ENCODE results near the gene PTPRK.
"Not testable (repeated sequence)": the region's sequence is repeated elsewhere in the genome, so short reads cannot be mapped to it uniquely, and the experiment has no call there.

Gene PTPRK

DNA sequence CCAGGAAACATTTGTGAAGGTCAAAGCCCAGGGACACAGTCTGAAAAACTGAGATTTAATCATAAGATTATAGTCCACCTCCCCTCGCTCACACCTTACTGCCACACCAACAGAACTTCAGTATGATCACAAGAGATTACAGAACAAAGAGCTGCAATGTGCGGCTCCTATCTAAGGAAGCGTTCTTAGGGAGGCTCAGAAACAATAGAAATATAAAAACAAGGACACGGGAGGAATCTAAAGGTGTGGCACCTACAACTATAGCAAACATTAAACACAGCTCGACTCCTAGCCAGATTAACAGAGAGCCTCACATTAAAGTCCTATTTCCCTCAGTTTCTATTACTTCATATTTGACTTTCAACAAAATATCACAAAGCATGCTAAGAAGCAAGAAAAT is 579.2 kb downstream of the PTPRK start:
- no peak for DNase-seq

DNA sequence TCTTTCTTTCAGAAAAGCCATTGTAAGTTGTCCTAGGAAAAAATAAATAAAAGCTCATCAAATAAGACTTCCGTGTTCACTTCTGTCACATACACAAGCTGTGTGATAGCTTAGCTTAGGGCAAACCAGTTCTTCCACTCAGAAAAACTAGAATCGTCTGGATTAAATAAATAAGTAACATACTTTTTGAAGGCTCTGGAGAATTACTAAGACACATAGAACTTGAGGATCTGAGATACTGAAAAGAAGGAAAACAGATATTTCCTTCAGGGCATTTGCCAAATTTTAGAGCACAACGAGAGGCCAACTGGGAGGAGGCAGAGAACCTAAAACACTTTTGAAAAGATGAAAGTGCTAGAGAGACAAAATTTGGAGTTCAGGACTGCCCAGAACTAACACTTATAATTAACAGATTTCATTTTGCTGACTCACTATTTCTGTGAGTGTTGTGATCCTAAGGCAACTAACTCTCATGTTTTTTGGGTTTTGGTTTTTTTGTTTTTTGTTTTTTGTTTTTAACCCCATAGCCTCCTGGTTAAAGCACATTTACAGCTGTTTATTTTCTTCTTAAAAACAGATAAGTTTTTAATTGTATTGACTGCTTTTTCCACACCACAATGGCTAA is 580.8 kb downstream of the PTPRK start:
- no peak for DNase-seq

DNA sequence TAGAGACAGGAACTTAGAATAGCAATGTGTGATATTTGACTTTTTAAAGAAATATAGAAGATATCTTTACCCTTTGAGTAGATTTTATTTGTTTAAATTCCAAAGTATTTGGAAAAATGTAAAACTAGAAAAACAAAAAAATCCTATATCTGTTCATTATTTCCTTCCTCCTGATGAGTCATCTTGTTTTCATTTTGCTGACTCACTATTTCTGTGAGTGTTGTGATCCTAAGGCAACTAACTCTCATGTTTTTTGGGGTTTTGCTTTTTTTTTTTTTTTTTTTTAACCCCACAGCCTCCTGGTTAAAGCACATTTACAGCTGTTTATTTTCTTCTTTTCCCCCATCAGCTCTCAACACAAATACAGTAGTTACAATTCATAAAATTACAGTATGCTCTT is 581.7 kb downstream of the PTPRK start:
- DNase-seq: no peak

DNA sequence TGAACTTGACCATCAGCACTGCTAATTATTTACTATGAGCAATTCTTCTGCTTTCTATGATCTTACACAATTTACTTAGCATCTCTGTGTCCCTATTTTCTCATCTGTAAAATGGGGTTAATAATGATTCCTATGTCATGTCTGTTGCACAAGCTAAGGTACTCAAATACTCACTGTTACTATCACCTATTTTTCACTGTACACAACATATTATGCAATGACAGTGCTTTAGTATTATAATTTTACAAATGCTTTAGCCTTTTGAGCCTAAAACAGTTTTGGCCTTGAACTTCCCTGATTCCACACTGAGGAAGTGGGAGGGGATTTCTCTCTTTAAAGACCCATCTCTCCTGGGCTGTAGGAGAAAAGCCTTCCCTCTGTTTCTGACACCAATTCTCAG is 582.7 kb downstream of the PTPRK start:
- no peak for DNase-seq

DNA sequence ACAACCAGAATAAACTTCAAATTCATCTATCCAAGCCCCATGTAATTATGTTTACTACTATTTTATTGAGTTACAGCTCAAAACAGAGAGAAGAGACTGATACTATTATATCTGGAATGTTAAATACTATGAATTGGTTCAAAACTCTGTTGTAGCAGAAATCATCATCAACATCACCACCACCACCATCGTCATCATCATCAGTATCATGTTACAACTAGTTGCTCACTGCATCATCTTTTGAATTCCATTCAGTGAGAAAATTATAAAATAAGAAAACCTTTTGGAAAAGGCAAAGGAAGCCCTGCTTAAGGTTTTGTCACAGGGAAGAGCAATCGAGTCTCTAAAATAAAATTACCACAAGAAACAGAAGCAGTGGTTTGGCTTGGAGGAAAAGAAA is 583.3 kb downstream of the PTPRK start:
- DNase-seq: no peak

DNA sequence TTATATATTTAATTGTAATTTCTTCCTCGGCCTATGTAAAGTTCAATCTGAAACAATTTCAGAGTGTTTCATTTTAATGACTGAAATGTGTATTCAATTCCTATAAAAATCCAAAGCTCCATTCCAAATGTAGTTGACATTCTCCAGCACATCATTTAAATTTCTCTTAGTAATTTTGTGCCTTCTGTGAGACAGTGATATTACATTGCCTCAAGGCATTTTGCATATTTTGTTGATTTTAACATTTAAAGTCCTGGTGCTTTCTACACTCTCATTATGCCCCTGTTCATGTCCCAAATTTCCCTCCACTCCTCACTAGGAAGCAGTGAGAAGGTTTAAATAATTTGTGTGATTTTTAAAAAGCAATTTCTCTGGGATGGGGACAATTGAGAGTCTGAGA is 585.4 kb downstream of the PTPRK start:
- no peak for DNase-seq

DNA sequence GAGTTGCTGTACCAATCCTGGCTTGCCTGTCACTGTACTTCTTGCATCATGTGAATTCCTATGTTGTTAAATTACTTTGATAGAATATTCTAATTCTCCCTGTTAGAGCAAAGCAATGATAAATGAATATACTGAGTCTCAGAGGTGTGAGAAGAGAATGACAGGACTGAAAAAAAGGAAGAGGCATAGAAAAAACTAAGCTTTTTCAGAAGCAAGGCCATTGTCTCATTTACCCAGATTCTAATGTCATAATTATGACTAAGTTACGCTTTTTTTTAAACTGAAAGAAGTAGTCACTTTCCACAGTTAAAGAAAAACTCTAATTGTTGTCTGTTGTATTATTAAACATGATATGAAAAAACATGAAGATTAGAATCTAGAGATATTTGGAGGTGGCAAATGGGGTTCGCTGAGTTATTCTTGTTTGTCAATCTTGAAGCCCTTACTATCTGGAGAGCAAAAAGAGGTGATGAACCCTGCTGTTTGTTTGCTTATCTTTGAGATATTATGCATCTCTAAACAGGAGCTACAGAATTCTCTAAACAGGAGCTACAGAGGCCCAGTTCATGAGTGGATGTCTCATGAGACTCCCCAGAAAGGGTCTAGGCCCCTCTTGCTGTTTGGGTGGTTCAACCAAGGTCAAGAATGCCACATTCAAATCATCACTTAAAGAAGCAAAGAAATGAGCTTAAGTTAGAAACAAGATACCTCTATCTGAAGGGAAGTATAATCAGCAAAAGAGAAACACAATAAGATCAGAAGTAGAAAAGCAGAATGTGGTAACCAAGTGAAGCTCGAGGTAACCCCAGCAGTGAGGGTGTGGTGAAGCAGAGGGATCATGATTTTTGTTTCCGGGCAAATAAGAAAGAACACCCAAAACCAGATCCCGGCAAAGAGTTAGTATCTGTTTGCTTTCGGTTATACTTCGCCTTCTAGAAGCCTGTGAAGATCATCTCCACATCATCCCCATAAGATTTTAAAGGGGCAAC is 586.3 kb downstream of the PTPRK start:
- peak; percentile 22 for DNase-seq

DNA sequence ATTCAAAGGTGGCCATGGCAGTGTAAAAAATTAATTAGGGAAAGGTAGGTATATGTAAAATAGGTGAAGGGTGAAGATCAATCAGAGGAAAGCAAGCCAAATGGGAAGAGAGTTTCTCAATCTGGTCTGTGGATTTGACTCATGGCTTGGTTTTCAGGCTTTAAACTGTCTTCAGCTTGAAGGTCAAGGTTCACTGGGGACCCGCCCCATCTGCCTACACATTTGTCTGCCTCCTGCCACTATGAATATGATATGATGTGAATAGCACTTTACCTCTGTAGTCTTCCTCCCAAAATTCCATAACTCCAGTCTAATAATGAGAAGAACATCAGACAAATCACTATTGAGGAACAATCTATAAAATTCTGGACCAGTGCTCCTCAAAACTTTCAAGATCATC is 587.3 kb downstream of the PTPRK start:
- DNase-seq: no peak

DNA sequence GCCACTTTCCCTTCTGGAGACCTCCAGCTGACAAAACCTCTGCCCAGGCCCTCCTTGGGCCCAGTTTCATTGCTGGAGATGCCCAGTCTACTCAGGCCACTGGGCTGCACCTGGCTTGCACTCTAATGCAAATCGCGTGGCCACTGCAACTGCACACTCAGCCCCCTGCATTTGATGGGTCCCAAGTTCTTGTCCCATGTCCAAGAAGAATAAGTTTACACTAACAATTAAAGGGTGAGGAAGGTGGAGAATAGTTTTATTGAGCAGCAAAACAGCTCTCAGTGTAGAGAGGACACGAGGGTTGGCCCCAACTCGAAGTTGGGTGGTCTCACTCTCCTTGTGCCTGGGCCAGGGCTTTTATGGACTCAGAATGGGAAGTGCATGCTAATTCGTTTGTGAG is 587.7 kb downstream of the PTPRK start:
- DNase-seq: no peak

DNA sequence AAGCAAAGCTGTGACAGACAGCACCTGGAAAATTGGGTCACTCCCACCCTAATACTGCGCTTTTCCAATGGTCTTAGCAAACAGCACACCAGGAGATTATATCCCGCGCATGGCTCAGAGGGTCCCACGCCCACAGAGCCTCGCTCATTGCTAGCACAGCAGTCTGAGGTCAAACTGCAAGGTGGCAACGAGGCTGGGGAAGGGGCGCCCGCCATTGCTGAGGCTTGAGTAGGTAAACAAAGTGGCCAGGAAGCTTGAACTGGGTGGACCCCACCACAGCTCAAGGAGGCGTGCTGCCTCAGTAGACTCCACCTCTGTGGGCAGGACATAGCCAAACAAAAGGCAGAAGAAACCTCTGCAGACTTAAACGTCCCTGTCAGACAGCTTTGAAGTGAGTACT is 594.0 kb downstream of the PTPRK start:
- DNase-seq: not testable (repeated sequence)

DNA sequence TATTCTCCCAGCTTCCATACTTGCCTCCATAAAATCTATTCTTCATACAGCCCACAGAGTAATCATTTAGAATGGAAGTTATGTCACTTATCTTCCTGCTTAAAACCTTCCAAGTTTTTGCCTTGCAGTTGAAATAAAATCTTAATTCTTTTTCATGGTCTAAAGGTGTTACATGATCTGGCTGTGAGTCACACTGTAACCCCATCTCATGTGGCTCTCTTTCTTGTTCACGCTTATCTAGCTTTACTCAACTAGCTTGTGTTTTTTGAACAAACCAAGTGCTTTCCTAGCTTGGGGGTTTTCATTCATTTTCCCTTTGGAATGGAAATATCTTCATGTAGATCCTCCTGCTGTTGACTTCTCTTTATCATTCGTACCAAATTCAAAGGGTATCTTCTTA is 596.0 kb downstream of the PTPRK start:
- no peak for DNase-seq

DNA sequence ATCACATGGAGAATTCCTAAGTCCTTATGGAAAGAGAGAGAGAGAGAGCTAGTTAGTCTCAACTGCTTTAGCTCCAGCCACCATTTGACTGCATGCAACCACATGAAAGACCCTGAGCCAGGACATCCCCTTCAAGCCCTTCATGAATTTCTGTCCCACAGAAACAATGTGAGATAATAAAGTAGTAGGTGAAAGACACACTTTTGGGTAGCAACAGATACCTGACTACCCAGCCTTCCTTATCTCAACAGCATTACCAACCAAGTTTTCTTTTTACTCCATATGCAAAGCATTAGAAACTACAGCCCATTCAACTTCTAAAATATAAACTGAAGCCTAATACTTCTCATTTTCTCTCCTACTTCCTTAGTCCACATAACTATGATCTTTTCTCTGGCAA is 596.4 kb downstream of the PTPRK start:
- DNase-seq: no peak

DNA sequence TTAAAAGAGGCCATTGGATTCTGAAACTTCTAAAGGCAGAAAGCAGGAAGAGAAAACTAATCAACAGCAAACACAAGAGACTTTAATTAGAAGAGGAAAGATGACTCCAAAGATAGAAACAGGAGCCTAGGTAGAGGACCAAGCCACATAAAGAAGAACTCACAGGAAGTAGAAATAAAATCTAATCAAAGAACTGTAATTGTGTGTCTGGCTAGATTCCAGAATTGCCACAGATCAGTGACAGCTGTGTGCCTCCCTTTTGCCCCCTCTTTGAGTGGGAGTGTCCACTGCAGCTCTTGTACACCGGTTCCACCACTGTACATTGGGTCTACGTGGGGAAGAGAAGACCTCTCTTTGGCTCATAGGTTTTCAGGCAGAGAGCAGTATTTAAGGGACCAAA is 597.3 kb downstream of the PTPRK start:
- DNase-seq: no peak

DNA sequence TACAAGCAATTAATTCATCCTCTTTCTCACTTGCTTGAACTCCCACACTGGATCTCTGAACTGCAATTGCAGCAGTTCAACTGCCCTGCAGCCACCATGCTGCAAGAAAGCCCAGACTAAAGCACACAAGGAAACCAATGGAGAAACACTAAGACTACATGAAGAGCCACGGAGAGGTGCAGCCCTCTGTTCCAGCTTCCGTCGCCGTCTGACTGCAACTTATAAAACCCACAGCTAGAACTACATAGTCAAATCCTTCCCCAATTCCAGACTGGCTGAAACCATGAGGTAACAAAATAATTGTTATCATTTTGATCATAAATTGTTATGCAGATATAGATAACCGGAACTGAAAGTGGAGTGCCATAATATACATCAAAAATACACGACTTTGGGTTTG is 598.4 kb downstream of the PTPRK start:
- no peak for DNase-seq

DNA sequence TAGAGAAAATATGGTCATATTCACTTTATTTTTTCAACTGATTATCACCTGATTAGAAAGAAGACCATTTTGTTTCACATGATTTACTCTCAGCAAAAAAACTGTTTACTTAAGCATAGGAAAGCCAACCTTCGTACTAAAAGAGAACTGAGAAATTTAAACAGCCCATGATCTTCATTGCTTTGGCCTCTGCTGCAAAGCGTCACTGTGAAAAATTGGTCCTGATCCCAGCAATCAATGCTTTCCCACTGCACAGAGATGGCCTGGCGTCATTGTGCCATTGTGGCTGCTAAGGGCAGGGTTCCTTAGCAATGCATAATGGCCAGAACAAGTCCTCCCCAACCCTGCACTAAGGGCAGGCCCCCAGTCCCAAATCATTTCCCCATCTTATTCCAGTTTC is 599.6 kb downstream of the PTPRK start:
- no peak for DNase-seq

All from stimulated activated naive CD4-positive, alpha-beta T cell treated with Interleukin-2 at 50 U/mL for 16 hours (primary cell).